ENCODE results near the gene TEX29.

Gene TEX29

GRCh38 chr13:111343186-111343805 is 22.9 kb downstream of the TEX29 start:
- DNase-seq = no peak

- DNase-seq = no peak
These were observed 24.2 kb downstream of the TEX29 start for GRCh38 chr13:111344471-111345191.

- DNase-seq = no peak
These were observed 25.2 kb downstream of the TEX29 start for GRCh38 chr13:111345682-111346081.

GRCh38 chr13:111346101-111346680 is 25.7 kb downstream of the TEX29 start:
- no peak for DNase-seq

GRCh38 chr13:111347438-111347837 is 27.0 kb downstream of the TEX29 start:
- DNase-seq = no peak

GRCh38 chr13:111353508-111353907 is 33.1 kb downstream of the TEX29 start:
- DNase-seq = no peak

- no peak for DNase-seq
These were observed 34.3 kb downstream of the TEX29 start for GRCh38 chr13:111354789-111355188.

- no peak for DNase-seq
These were observed 36.4 kb downstream of the TEX29 start for GRCh38 chr13:111356795-111357194.

- no peak for DNase-seq
These were observed 38.9 kb downstream of the TEX29 start for GRCh38 chr13:111359237-111359915.

- no peak for DNase-seq
These were observed 39.5 kb downstream of the TEX29 start for GRCh38 chr13:111359930-111360329.

GRCh38 chr13:111360452-111360851 is 40.0 kb downstream of the TEX29 start:
- DNase-seq = no peak

GRCh38 chr13:111361046-111361872 is 40.8 kb downstream of the TEX29 start:
- no peak for DNase-seq

GRCh38 chr13:111361873-111362648 is 41.6 kb downstream of the TEX29 start:
- DNase-seq = no peak

- DNase-seq = no peak
These were observed 42.7 kb downstream of the TEX29 start for GRCh38 chr13:111363121-111363520.

- no peak for DNase-seq
These were observed 43.1 kb downstream of the TEX29 start for GRCh38 chr13:111363591-111363990.

GRCh38 chr13:111365149-111366005 is 44.9 kb downstream of the TEX29 start:
- no peak for DNase-seq

GRCh38 chr13:111367340-111367739 is 46.9 kb downstream of the TEX29 start:
- DNase-seq = no peak

GRCh38 chr13:111368091-111368490 is 47.6 kb downstream of the TEX29 start:
- no peak for DNase-seq

- no peak for DNase-seq
These were observed 49.7 kb downstream of the TEX29 start for GRCh38 chr13:111370147-111370546.

All from inflammatory macrophage (primary cell).